Right lobe of liver (tissue), 6 donors: Measurements from ENCODE around the gene APP. TPM values are rescaled to one million over a fixed set of nuclear protein-coding genes. Genes with fewer than 3 reads are reported as not detected.
A peak's percentile ranks its signal among the peaks of the same experiment; 100 is the strongest.

ENCODE experiments used
- ATAC-seq, 4 donors: fragments of 200-7000 bp; cut with Tn5 transposase; one replicate each; pipeline ENCODE4 v1.9.1; 2020; ENCODE audit warnings: mild to moderate bottlenecking in 4 of 4, moderate library complexity in 4 of 4
- DNase-seq, 3 donors: peaks; one replicate each; pipeline ENCODE4 v3.0.0-alpha.2; 2020
- H3K27ac ChIP-seq, 3 donors: fragments of 200-600 bp; one replicate each; pipeline ENCODE4 v1.8.0; 2022
- H3K27me3 ChIP-seq, 2 donors: fragments of 200-600 bp; one replicate each; pipeline ENCODE4 v1.8.0; 2022
- H3K36me3 ChIP-seq, 4 donors: fragments of 200-600 bp; sonication (generic) in 1 of 4; one replicate each; pipeline versions ENCODE4 v1.5.1 to v1.8.0; 2017 to 2022; ENCODE audit warnings: control low read depth in 1 of 4
- H3K4me1 ChIP-seq, 4 donors: fragments of 200-600 bp; sonication (generic) in 1 of 4; one replicate each; pipeline versions ENCODE4 v1.5.1 to v1.8.0; 2017 to 2022; ENCODE audit warnings: control low read depth in 1 of 4
- H3K4me3 ChIP-seq, 3 donors: fragments of 200-600 bp; one replicate each; pipeline ENCODE4 v1.8.0; 2022
- H3K9me3 ChIP-seq, 4 donors: fragments of 200-600 bp; sonication (generic) in 1 of 4; one replicate each; pipeline versions ENCODE4 v1.5.1 to v1.8.0; 2017 to 2022; ENCODE audit warnings: control low read depth in 1 of 4
- POLR2A ChIP-seq: fragments of 450-650 bp; IDR thresholded peaks from one replicate; pipeline ENCODE4 v1.6.1; 2017; ENCODE audit warnings: antibody characterized with exemption, mild to moderate bottlenecking
- WGBS: methylation state at CpG from one replicate; pipeline ENCODE4 v1.1.6; 2018; ENCODE audit warnings: low coverage, low lambda C conversion rate; ENCODE audit not compliant: insufficient coverage; ENCODE audit errors: missing lambda C conversion rate; 5-methylcytosine and 5-hydroxymethylcytosine counted together
- intact Hi-C, 2 donors: fragments of 100-400 bp; cut with DNase I; formaldehyde crosslinking; loops; one replicate each; pipeline versions ENCODE4 v1.11.2 to v1.14.1; 2022
- total RNA-seq, 6 experiments: library from RNA; depleted of rRNA in 2 of 6; stranded (reverse); fragments of >200 nt in 2 of 6; fragmentation: NEBNext Ultra II Directional in 3 of 6; extraction: Animal tissue kit (Norgen Biotek cat#: 25700) in 3 of 6; gene quantifications; one replicate each; pipeline versions ENCODE4 v1.1.0 to v1.2.4, GENCODE V29; 2016 to 2023
- TF ChIP-seq, protein P1 (sequence below), 4 donors: fragments of 200-600 bp in 3 of 4; fragments of 450-650 bp in 1 of 4; IDR thresholded peaks; one replicate each; pipeline versions ENCODE4 v1.5.1 to v1.8.0; 2016 to 2022; ENCODE audit warnings: antibody characterized with exemption in 4 of 4, mild to moderate bottlenecking in 2 of 4
- donor health status: DM: no; HTN: yes; CAD: no.
- donor health status: DM: no; HTN: no; CAD: no.
- donor health status: DM: no; HTN: no; CAD: no.
- donor health status: DM: no; HTN: yes; CAD: no.
- donor health status: DM: no; HTN: yes; CAD: no.

The APP gene
- total RNA-seq, 6 experiments from 2014 or later: 127 to 262 (median 208) TPM

DNA sequence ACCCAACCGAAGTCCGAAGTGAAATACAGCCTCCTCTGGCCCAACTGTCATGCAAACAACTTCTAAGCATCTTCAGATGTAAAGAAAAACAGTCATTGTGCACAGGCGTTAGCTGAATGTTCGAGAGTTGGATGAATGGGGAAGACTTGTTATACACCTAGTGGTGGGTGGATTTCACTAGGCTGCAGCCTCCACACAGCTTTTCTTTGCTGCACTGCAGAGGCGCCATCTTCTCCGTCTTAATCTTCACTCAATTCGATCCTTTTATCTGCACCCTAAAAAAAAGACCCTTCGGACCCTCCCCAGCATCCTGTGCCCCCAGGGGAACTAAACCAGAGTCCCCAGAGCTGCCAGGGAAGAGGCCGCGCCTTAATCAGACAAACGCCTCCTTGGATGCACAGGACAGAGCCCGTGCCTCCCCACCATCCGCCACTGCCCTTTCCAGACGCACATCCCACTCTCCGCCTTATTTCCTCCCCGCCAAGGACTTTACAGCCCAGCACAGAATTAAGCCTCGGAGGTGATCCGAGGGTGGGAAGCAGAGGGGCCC lies 1.4 kb downstream of the APP start:
- no peaks in the 10 kb centered on the region for H3K27me3 ChIP-seq
- H3K27ac ChIP-seq: peak overlapping the region; percentile 88 to 97 (median 96)
- H3K36me3 ChIP-seq: no peaks in the 10 kb centered on the region
- DNase-seq (peak in 2 of 3 donors; percentile 35 to 50), ATAC-seq (peak; percentile 30 to 49 (median 42))
- no peak for TF ChIP-seq POLR2A
- TF ChIP-seq, protein P1, sequence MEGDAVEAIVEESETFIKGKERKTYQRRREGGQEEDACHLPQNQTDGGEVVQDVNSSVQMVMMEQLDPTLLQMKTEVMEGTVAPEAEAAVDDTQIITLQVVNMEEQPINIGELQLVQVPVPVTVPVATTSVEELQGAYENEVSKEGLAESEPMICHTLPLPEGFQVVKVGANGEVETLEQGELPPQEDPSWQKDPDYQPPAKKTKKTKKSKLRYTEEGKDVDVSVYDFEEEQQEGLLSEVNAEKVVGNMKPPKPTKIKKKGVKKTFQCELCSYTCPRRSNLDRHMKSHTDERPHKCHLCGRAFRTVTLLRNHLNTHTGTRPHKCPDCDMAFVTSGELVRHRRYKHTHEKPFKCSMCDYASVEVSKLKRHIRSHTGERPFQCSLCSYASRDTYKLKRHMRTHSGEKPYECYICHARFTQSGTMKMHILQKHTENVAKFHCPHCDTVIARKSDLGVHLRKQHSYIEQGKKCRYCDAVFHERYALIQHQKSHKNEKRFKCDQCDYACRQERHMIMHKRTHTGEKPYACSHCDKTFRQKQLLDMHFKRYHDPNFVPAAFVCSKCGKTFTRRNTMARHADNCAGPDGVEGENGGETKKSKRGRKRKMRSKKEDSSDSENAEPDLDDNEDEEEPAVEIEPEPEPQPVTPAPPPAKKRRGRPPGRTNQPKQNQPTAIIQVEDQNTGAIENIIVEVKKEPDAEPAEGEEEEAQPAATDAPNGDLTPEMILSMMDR (IDR thresholded peaks at IDR 0.05): peak; percentile 15 to 33 (median 24)
- H3K4me3 ChIP-seq: peak overlapping the region; percentile 72 to 90 (median 84)
- no peaks in the 10 kb centered on the region for H3K9me3 ChIP-seq
- WGBS: 1% methylated on average over 18 of the region's 18 CpGs
- H3K4me1 ChIP-seq: peaks cover 0 to 27% (median 10%) of the 10 kb centered on the region in 4 donors
- intact Hi-C loops: no loop called here

DNA sequence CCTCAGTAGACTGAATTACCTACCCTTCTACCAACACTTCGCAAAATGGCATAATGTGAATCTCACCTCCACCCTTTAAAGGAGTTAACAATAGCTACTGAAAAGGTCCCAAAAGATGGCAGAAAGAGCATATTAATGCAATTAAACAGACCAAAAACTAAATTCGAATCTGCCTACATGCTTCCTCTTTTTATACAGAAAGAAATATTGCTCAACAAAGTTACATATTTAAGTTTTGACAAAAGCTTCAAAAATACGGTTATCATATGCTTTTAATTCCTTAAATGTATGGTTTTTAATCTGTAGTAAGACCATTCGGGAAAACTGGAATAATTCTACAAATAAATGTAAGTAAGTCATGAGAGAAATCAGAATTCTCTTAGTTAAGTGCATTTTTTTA lies 2.2 kb downstream of the APP start:
- no peaks in the 10 kb centered on the region for H3K27me3 ChIP-seq
- intact Hi-C loops: no loop called here
- TF ChIP-seq POLR2A: no peak
- TF ChIP-seq, protein P1 (IDR thresholded peaks at IDR 0.05): no peak
- H3K9me3 ChIP-seq: no peaks in the 10 kb centered on the region
- H3K36me3 ChIP-seq: no peaks in the 10 kb centered on the region
- H3K4me3 ChIP-seq: peak overlapping the region; percentile 72 to 90 (median 84)
- H3K27ac ChIP-seq: peak overlapping the region in 2 of 3 donors; percentile 88 to 96
- ATAC-seq (no peak), DNase-seq (no peak)
- H3K4me1 ChIP-seq: peaks cover 0 to 27% (median 10%) of the 10 kb centered on the region in 4 donors
- WGBS: 37% methylated on average over 4 of the region's 4 CpGs

DNA sequence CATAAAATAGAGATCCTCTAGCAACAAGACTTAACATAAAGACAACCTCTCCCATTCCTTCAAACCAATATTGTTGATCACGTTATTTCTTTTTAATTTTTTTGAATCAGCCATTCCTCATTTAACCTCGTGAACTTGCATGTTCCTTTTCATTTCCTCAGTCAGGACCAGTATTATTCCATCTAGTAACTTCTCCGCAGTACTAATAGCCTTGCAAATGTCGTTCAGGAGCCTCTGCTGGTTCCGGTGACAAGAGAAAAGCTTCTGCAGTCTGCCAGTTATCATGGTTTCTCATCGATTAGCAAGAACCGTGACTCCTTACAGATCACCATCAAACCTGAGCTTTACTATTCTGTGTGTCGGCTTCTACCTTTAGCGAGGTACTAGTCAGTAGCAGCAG lies 3.0 kb downstream of the APP start:
- ATAC-seq (no peak), DNase-seq (no peak)
- TF ChIP-seq, protein P1 (IDR thresholded peaks at IDR 0.05): no peak
- no peak for TF ChIP-seq POLR2A
- peak overlapping the region in 2 of 3 donors; percentile 24 to 96 for H3K27ac ChIP-seq
- no peaks in the 10 kb centered on the region for H3K36me3 ChIP-seq
- H3K27me3 ChIP-seq: no peaks in the 10 kb centered on the region
- H3K4me1 ChIP-seq: peaks cover 0 to 32% (median 11%) of the 10 kb centered on the region in 4 donors
- H3K4me3 ChIP-seq: peak overlapping the region in 1 of 3 donors; percentile 17
- intact Hi-C loops: no loop called here
- H3K9me3 ChIP-seq: no peaks in the 10 kb centered on the region
- WGBS: 32% methylated on average over 9 of the region's 9 CpGs

DNA sequence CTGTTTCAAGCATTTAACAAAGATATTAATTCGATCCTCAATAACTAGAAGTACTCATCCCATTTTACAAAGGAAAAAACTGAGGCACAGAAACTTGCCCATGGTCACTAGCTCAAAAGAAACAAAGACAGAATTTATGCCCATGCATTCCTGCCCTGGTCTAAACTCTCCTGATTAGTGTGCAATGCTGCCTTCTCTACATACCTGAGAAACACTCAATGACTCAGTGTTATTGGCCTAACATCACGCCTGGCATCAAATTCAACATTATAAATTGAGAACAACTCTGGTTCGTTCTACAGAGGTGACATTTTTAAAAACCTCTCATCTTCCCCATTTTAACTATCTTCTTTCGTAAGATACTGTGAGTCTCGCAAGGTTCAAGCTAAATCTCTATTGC lies 5.2 kb downstream of the APP start:
- ATAC-seq (no peak), DNase-seq (no peak)
- H3K27ac ChIP-seq: no peak overlapping the region
- H3K9me3 ChIP-seq: no peaks in the 10 kb centered on the region
- H3K27me3 ChIP-seq: no peaks in the 10 kb centered on the region
- peaks cover 0 to 37% (median 16%) of the 10 kb centered on the region in 4 donors for H3K4me1 ChIP-seq
- no peak overlapping the region for H3K4me3 ChIP-seq
- TF ChIP-seq, protein P1 (IDR thresholded peaks at IDR 0.05): no peak
- TF ChIP-seq POLR2A: no peak
- WGBS: 69% methylated on average over 5 of the region's 5 CpGs
- intact Hi-C loops: no loop called here
- no peaks in the 10 kb centered on the region for H3K36me3 ChIP-seq
